HEK293 (cell line): ENCODE data around the gene DHFR.

ENCODE experiments used
- SETDB1 ChIP-seq: IDR thresholded peaks from one replicate; pipeline ENCODE4 v1.6.1; 2017; ENCODE audit warnings: mild to moderate bottlenecking, low read length, moderate library complexity, mixed read lengths; ENCODE audit not compliant: insufficient read length
- ZFP41 ChIP-seq: fragments of 450-650 bp; formaldehyde crosslinking; IDR thresholded peaks from 2 replicates; pipeline ENCODE4 v1.5.1; 2016; ENCODE audit warnings: missing biosample characterization, missing genetic modification characterization, borderline replicate concordance
- ZNF214 ChIP-seq: fragments of 450-650 bp; formaldehyde crosslinking; IDR thresholded peaks from 2 replicates; pipeline ENCODE4 v1.5.1; 2017; ENCODE audit warnings: missing biosample characterization, mild to moderate bottlenecking, missing genetic modification characterization, borderline replicate concordance
- ZNF701 ChIP-seq: fragments of 450-650 bp; formaldehyde crosslinking; IDR thresholded peaks from 2 replicates; pipeline ENCODE4 v1.5.1; 2016; ENCODE audit warnings: missing biosample characterization, missing genetic modification characterization
- ZSCAN4 ChIP-seq: fragments of 450-650 bp; formaldehyde crosslinking; IDR thresholded peaks from 2 replicates; pipeline ENCODE4 v1.5.1; 2017; ENCODE audit warnings: missing biosample characterization, missing genetic modification characterization
- TF ChIP-seq, protein P1 (sequence below): fragments of 450-650 bp; formaldehyde crosslinking; IDR thresholded peaks from 2 replicates; pipeline ENCODE4 v1.5.1; 2016; ENCODE audit warnings: missing biosample characterization, missing genetic modification characterization

- TF ChIP-seq ZNF214 (tag by site-specific recombination) (no peak), ZFP41 (tag by site-specific recombination) (no peak), SETDB1 (no peak), ZNF701 (tag by site-specific recombination) (no peak), ZSCAN4 (no peak)
- TF ChIP-seq, protein P1, sequence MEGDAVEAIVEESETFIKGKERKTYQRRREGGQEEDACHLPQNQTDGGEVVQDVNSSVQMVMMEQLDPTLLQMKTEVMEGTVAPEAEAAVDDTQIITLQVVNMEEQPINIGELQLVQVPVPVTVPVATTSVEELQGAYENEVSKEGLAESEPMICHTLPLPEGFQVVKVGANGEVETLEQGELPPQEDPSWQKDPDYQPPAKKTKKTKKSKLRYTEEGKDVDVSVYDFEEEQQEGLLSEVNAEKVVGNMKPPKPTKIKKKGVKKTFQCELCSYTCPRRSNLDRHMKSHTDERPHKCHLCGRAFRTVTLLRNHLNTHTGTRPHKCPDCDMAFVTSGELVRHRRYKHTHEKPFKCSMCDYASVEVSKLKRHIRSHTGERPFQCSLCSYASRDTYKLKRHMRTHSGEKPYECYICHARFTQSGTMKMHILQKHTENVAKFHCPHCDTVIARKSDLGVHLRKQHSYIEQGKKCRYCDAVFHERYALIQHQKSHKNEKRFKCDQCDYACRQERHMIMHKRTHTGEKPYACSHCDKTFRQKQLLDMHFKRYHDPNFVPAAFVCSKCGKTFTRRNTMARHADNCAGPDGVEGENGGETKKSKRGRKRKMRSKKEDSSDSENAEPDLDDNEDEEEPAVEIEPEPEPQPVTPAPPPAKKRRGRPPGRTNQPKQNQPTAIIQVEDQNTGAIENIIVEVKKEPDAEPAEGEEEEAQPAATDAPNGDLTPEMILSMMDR (tag by site-specific recombination): no peak
Measured at GRCh38 chr5:80577707-80578106, 77.1 kb downstream of the DHFR start.
